NT2/D1 (cell line): ENCODE measurements around the gene ARSJ.

Experiments used
- SUZ12 ChIP-seq: IDR thresholded peaks from 2 replicates; pipeline ENCODE4 v1.6.1; 2011; ENCODE audit not compliant: insufficient read length, insufficient read depth; ENCODE audit errors: extremely low read depth
- YY1 ChIP-seq: IDR thresholded peaks from 2 replicates; pipeline ENCODE4 v1.6.1; 2011; ENCODE audit not compliant: insufficient read length, insufficient read depth
- ZNF274 ChIP-seq: IDR thresholded peaks from 2 replicates; pipeline ENCODE4 v1.6.1; 2011; ENCODE audit warnings: mild to moderate bottlenecking, low read depth, low read length

GRCh38 chr4:113919611-113920010 lies 59.8 kb downstream of the ARSJ start:
- TF ChIP-seq ZNF274: no peak
- TF ChIP-seq YY1: no peak
- TF ChIP-seq SUZ12: no peak
